Lung microvascular endothelial cell (primary cell): ENCODE measurements around the gene SLC66A2. TPM values are rescaled to one million over a fixed set of nuclear protein-coding genes. Genes with fewer than 3 reads are reported as not detected.

Source experiments
- total RNA-seq: library from RNA; depleted of rRNA; stranded (reverse); fragments of >200 nt; gene quantifications from 2 replicates; pipeline ENCODE4 v1.2.1, GENCODE V29; 2014

The SLC66A2 gene
- total RNA-seq, 1 donor from 2014 or later, result 33.1 TPM

Other genes starting within 250 kb of the SLC66A2 start
- gene KCNG2, start 153.7 kb downstream of the SLC66A2 start, total RNA-seq, result 0.44 and 1.4 TPM in 2 replicates
- 1.8 and 2.8 TPM in 2 replicates for gene HSBP1L1, start 13.0 kb upstream of the SLC66A2 start, total RNA-seq
- gene TXNL4A, start 36.9 kb upstream of the SLC66A2 start, total RNA-seq, result 32.7 and 34.7 TPM in 2 replicates
- 24.8 and 27.9 TPM in 2 replicates for gene RBFA, start 82.8 kb upstream of the SLC66A2 start, total RNA-seq
- 10.7 and 12.1 TPM in 2 replicates for gene ADNP2, start 157.6 kb upstream of the SLC66A2 start, total RNA-seq